ENCODE measurements around the gene CACNA1S. TPM values are rescaled to one million over a fixed set of nuclear protein-coding genes. Genes with fewer than 3 reads are reported as not detected.

Gene CACNA1S
- total and polyA plus RNA-seq, 2 of the 4 experiments (the other 2 are of a cell fraction): not detected

DNA sequence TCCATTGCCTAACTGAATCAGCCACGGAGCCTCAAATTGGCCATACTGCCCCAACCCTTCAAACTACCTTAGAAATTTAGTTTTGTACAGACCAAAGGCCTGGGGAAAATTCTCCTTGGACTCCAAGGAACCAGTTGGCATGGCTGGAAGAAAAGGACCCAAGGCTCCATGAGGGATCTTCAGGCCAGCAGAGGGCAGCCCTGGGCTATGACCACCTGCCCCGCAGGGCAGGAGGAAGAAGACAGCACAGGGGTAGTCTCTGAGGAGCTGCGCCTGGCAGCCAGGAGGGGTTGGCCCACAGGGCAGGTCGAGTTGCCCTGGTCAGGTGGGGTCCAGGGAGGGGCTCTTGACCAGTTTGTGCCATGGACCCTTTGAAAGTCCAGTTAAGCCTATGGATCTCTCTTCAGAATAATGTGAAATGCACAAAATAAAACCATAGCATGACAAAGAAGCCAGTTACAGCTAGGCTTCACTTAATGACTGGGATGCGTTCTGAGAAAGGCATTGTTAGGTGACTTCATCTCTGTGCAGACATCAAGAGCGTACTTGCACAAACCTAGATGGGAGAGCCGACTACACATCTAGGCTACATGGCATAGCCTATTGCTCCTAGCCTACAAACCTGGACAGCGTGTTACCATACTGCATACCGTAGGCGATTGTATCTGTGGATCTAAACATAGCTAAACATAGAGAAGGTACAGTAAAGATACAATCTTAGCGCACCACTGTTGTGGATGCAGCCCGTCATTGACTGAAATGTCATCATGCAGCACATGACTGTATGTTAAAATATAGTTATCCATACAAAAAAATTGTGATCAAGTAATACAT is 26.1 kb downstream of the CACNA1S start:
- WGBS, 2 experiments (ENCODE audit: extremely low coverage in 2 of 2, insufficient read length in 1 of 2): 90% methylated on average over 2 of the region's 12 CpGs; no CpG with 5 or more reads in 1 of the 2 experiments
- peak; percentile 95 for ATAC-seq (ENCODE audit: low read depth)

More for the DNA sequence above, 26.1 kb downstream of the CACNA1S start:
- H2BK5ac ChIP-seq (ENCODE audit: low read depth, low read length, poor library complexity, severe bottlenecking): no peak overlapping the region
- no TSS peak for BruUV-seq (replicated peaks)
- no peaks in the 10 kb centered on the region for H3K36me3 ChIP-seq (ENCODE audit: control insufficient read depth, insufficient read depth, low read length)
- no peak overlapping the region for H3K9ac ChIP-seq (ENCODE audit: low read depth, low read length)
- no peak overlapping the region for H2AK9ac ChIP-seq (replicated peaks; ENCODE audit: low read depth, low read length, poor library complexity)
- no peaks in the 10 kb centered on the region for H3K79me1 ChIP-seq (ENCODE audit: low read depth in 1 of 2, low read length in 2 of 2)
- no peak overlapping the region for H2AFZ ChIP-seq (replicated peaks; ENCODE audit: low read length, poor library complexity)
- no peak overlapping the region for H3K4me2 ChIP-seq (ENCODE audit: low read depth, low read length)
- POLR2A ChIA-PET (ENCODE audit: unreplicated experiment): no interaction called here
- H3K4me3 ChIP-seq (ENCODE audit: insufficient read depth, low read depth, low read length): no peak overlapping the region
- no peak overlapping the region for H2BK120ac ChIP-seq (ENCODE audit: low read depth, low read length)
- H3K14ac ChIP-seq (replicated peaks; ENCODE audit: low read depth, low read length): no peak overlapping the region
- H3K4me1 ChIP-seq (ENCODE audit: control insufficient read depth, insufficient read depth, low read length): no peaks in the 10 kb centered on the region
- no peaks in the 10 kb centered on the region for H3K9me1 ChIP-seq (ENCODE audit: insufficient read depth, low read length)
- H4K20me1 ChIP-seq (ENCODE audit: insufficient read depth, low read length): no peaks in the 10 kb centered on the region
- H4K8ac ChIP-seq (ENCODE audit: low read depth in 2 of 2, low read length in 2 of 2): no peak overlapping the region
- intact Hi-C loops (cut with micrococcal nuclease) (loop anchor here (1.0 to 10.0 kb wide), 3 partner anchors 28 to 137 kb away; no protein-coding TSS in a partner anchor), dilution Hi-C loops (cut with HindIII; ENCODE audit: low sequenced_read_pairs, unreplicated experiment) (no loop called here), in situ Hi-C loops (cut with MboI; ENCODE audit: low sequenced_read_pairs) (loop anchor here (10.0 kb wide), 1 partner anchor 139 kb away; no protein-coding TSS in a partner anchor)
- H4K5ac ChIP-seq (ENCODE audit: low read depth, low read length): no peak overlapping the region
- TF ChIP-seq SMC3 (IDR thresholded peaks at IDR 0.05; ENCODE audit: low read depth, low read length): peak; percentile 73
- no peak for TF ChIP-seq MAFK (IDR thresholded peaks at IDR 0.05; ENCODE audit: low read depth, low read length)
- no peak for TF ChIP-seq RFX5 (IDR thresholded peaks at IDR 0.05; ENCODE audit: low read depth, low read length)
- no peak for TF ChIP-seq NFE2L2 (IDR thresholded peaks at IDR 0.05; ENCODE audit: low read depth, low read length)
- TF ChIP-seq, protein P1, sequence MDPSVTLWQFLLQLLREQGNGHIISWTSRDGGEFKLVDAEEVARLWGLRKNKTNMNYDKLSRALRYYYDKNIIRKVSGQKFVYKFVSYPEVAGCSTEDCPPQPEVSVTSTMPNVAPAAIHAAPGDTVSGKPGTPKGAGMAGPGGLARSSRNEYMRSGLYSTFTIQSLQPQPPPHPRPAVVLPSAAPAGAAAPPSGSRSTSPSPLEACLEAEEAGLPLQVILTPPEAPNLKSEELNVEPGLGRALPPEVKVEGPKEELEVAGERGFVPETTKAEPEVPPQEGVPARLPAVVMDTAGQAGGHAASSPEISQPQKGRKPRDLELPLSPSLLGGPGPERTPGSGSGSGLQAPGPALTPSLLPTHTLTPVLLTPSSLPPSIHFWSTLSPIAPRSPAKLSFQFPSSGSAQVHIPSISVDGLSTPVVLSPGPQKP (IDR thresholded peaks at IDR 0.05; ENCODE audit: borderline replicate concordance, low read depth, low read length): no peak
- peak; percentile 68 for TF ChIP-seq RAD21 (IDR thresholded peaks at IDR 0.05; ENCODE audit: low read length)
- TF ChIP-seq POLR2A (IDR thresholded peaks at IDR 0.05; ENCODE audit: low read depth, low read length): no peak
- no peak for TF ChIP-seq RCOR1 (IDR thresholded peaks at IDR 0.05; ENCODE audit: insufficient replicate concordance, low read length)
- no peak for TF ChIP-seq CEBPB (IDR thresholded peaks at IDR 0.05; ENCODE audit: low read depth, low read length)
- TF ChIP-seq, protein P2, sequence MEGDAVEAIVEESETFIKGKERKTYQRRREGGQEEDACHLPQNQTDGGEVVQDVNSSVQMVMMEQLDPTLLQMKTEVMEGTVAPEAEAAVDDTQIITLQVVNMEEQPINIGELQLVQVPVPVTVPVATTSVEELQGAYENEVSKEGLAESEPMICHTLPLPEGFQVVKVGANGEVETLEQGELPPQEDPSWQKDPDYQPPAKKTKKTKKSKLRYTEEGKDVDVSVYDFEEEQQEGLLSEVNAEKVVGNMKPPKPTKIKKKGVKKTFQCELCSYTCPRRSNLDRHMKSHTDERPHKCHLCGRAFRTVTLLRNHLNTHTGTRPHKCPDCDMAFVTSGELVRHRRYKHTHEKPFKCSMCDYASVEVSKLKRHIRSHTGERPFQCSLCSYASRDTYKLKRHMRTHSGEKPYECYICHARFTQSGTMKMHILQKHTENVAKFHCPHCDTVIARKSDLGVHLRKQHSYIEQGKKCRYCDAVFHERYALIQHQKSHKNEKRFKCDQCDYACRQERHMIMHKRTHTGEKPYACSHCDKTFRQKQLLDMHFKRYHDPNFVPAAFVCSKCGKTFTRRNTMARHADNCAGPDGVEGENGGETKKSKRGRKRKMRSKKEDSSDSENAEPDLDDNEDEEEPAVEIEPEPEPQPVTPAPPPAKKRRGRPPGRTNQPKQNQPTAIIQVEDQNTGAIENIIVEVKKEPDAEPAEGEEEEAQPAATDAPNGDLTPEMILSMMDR (conservative IDR thresholded peaks at IDR 0.05; ENCODE audit: low read depth, low read length): peak; percentile 66
- no peak overlapping the region for H3K27ac ChIP-seq (ENCODE audit: insufficient read depth, low read length)
- no peak overlapping the region for H3K18ac ChIP-seq (ENCODE audit: low read depth, low read length)
- no peaks in the 10 kb centered on the region for H3K9me3 ChIP-seq (ENCODE audit: control insufficient read depth, insufficient read depth, low read length)
- no peak overlapping the region for H3K4ac ChIP-seq (ENCODE audit: low read depth, low read length)
- no peak overlapping the region for H2BK15ac ChIP-seq (ENCODE audit: low read depth, low read length)
- peak; percentile 33 for DNase-seq
- no peak overlapping the region for H4K91ac ChIP-seq (ENCODE audit: insufficient read depth, low read depth, low read length)
- H2AK5ac ChIP-seq (ENCODE audit: low read depth, low read length): no peak overlapping the region
- CTCF ChIA-PET: interaction anchor here (0.8 to 1.3 kb wide), 2 partner anchors 21 to 28 kb away, joined by 3 to 7 read pairs; no protein-coding TSS in a partner anchor
- no peak overlapping the region for H3K56ac ChIP-seq (ENCODE audit: extremely low read depth, insufficient read depth, low read length)
- no peak overlapping the region for H3K23ac ChIP-seq (ENCODE audit: low read depth, low read length)
- H2BK20ac ChIP-seq (ENCODE audit: low read depth, low read length): no peak overlapping the region
- peaks cover 62% of the 10 kb centered on the region for H3K27me3 ChIP-seq (ENCODE audit: control insufficient read depth, insufficient read depth, low read length)

All from IMR-90 (cell line).